ENCODE measurements around the gene CTNNA3. TPM values are rescaled to one million over a fixed set of nuclear protein-coding genes. Genes with fewer than 3 reads are reported as not detected.

CTNNA3 gene
- total RNA-seq, 2 donors from 2014 or later: not detected

DNA sequence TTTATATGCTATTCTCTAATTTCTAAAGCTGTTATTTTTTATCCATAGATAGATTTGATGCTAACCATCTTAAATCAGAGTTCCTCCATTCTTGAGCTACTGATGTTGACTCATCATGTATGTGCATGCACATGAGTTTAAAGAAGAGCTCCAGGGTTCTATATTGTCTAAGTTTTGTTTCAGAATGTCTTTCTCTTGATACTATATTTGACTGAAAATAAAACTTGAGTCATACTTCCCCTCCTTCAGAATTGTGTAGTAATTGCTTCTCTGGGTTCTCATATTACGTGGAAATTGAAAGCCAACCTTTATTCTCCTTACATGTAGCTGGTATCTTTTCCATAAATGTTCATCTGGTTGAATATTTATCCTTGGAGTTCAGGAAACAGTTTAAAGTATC, 680.8 kb downstream of the CTNNA3 start:
- ATAC-seq (no peak), DNase-seq (ENCODE audit: low spot score) (no peak)
- H3K36me3 Mint-ChIP-seq: peaks cover 4% of the 10 kb centered on the region
- no peaks in the 10 kb centered on the region for H3K4me1 Mint-ChIP-seq (ENCODE audit: low read depth in 2 of 2)
- no peak overlapping the region for H3K27ac Mint-ChIP-seq
- H3K4me3 Mint-ChIP-seq: no peak overlapping the region
- peaks cover 3% of the 10 kb centered on the region for H3K9me3 Mint-ChIP-seq
- no peaks in the 10 kb centered on the region for H3K27me3 Mint-ChIP-seq

DNA sequence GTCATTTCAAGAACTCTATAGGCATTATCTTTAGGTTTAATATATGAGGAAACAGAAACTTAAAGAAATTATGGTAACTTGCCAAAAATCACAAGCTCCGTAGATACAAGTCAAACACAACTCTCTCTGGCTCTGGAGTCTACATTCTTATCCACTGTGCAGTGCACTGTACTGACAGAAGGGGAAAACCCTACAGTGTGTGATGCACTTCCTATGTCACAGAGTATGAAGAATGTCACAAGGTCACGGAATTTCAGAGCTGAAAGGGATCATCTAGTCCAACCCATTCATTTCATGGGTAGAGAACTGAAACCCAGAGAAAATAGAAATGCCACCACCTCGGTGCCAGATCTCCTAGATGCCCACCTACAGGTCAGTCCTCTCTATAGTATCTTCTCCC, 684.0 kb downstream of the CTNNA3 start:
- ATAC-seq (no peak), DNase-seq (ENCODE audit: low spot score) (no peak)
- Mint-ChIP-seq H3K27ac (no peak overlapping the region), H3K27me3 (no peaks in the 10 kb centered on the region), H3K4me3 (no peak overlapping the region), H3K9me3 (peaks cover 4% of the 10 kb centered on the region), H3K36me3 (peaks cover 9% of the 10 kb centered on the region), H3K4me1 (ENCODE audit: low read depth in 2 of 2) (no peaks in the 10 kb centered on the region)

DNA sequence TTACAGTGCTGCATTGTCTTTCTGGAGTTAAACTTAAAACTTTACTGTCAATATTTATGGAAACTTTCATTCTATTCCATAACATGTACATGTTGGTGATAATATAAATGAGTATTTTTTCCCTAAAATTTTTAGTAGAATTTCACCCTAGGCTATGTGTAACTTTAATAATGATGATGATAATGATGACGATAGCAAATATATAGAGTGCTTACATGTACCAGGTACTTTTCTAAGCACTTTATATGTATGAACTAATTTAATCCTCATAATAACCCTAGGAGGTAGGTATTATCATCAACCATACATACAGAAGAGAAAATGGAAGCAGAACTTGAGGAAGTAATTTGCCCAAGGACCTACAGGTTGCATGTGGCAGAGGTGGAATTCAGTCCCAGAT, 684.5 kb downstream of the CTNNA3 start:
- Mint-ChIP-seq H3K4me1 (ENCODE audit: low read depth in 2 of 2) (no peaks in the 10 kb centered on the region), H3K36me3 (peaks cover 9% of the 10 kb centered on the region), H3K27me3 (no peaks in the 10 kb centered on the region), H3K27ac (no peak overlapping the region), H3K9me3 (peaks cover 4% of the 10 kb centered on the region), H3K4me3 (no peak overlapping the region)
- no peak for DNase-seq (ENCODE audit: low spot score)
- no peak for ATAC-seq

DNA sequence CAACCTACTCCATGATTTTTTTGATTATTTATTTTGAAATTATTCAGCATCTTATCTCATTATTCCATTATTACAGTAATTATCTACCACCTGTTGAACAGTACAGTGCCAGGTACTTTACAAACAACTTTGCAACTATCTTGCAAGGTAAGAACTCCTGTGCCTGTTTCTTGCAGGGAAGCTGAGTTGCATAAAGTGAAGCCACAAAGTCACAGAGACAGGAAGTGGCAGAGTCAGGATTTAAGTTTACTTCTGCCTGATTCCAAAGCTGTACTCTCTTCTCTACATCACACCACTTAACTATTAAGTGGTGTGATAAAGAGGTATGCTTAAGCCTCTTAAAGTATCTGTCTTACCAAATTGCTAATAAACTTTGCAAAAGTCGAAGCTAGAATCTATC, 690.0 kb downstream of the CTNNA3 start:
- no peak for ATAC-seq
- peaks cover 7% of the 10 kb centered on the region for H3K9me3 Mint-ChIP-seq

DNA sequence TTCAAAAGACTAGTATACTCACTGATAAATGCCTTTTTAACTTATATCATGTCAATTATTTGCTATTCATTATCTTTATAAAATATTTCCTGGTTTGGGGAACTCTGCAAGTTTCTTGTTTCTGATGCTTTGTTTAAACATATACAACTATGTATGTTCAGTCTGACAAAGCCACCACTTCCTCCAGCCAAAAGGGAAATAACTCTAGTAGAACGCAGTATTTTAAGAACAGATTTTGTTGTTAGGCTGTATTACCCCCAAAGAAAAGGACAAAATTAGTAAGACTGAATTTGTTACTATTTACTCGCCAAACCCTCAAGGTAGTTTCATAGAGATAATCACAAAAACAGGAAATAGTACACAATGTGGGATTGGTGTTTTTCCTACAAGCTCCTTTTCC, 691.3 kb downstream of the CTNNA3 start:
- DNase-seq (ENCODE audit: low spot score) (no peak), ATAC-seq (no peak)
- Mint-ChIP-seq H3K27me3 (no peaks in the 10 kb centered on the region), H3K4me3 (no peak overlapping the region), H3K9me3 (peaks cover 7% of the 10 kb centered on the region), H3K4me1 (ENCODE audit: low read depth in 2 of 2) (no peaks in the 10 kb centered on the region), H3K36me3 (peaks cover 6% of the 10 kb centered on the region), H3K27ac (no peak overlapping the region)

More for the DNA sequence above, 690.0 kb downstream of the CTNNA3 start:
- no peak overlapping the region for H3K27ac Mint-ChIP-seq
- H3K4me1 Mint-ChIP-seq (ENCODE audit: low read depth in 2 of 2): no peaks in the 10 kb centered on the region
- H3K27me3 Mint-ChIP-seq: no peaks in the 10 kb centered on the region
- no peak for DNase-seq (ENCODE audit: low spot score)
- no peak overlapping the region for H3K4me3 Mint-ChIP-seq
- H3K36me3 Mint-ChIP-seq: peaks cover 9% of the 10 kb centered on the region

DNA sequence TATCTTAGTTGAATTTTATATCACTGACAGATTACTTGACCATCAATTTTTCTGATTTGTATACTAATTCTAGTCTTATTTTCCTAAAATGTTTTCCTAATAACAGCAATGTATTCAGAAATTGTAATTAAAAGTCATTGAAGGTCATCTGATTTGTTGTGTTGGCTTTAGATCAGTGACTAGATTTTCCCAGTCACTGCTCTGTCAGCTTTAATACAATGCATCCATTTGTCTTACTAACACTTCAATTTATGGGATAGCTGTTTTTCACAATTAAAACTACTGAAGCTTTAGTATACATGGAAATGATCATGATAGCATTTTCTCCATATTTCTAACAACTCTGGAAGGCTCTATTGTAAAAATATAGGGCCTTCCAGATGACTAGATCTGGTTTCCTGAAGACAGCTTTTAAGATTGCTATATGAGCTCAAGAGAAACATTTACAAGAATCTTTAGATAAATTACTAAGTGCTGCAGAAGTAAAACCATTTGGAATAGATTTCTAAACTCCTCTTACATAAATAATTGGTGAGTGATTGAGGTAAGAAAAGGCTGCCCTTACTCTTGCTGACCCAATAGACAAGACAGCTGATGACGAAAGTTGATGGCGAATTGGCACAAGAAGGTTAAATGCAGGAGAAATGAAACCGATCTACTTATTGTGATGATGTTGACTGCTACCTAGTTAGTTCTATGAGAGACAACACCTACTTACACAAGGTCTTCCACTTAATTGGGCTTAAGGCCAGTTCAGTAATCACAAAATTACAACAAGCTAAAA, 696.0 kb downstream of the CTNNA3 start:
- Mint-ChIP-seq H3K4me1 (ENCODE audit: low read depth in 2 of 2) (no peaks in the 10 kb centered on the region), H3K36me3 (no peaks in the 10 kb centered on the region), H3K4me3 (no peak overlapping the region), H3K27me3 (no peaks in the 10 kb centered on the region), H3K9me3 (peaks cover 14% of the 10 kb centered on the region), H3K27ac (no peak overlapping the region)
- no peak for DNase-seq (ENCODE audit: low spot score)
- ATAC-seq: no peak

DNA sequence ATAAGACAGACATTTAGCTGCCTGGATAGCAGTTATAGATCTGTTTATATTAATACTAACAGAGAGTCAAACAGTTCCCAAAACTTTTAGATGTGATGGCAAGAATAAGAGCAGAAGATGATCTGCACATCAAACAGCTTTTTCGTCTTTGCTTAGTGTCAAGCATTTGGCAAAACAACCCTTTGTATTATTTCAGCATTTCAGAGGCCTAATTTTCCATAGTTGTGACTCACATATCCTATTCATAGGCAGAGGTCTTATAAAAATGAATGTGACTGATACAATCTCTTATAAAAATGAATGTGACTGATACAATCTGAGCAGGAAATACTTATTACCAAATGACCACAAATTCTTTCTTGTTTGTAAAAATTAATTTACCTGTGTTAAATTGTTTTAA, 699.0 kb downstream of the CTNNA3 start:
- no peak for ATAC-seq
- H3K4me3 Mint-ChIP-seq: no peak overlapping the region
- no peaks in the 10 kb centered on the region for H3K4me1 Mint-ChIP-seq (ENCODE audit: low read depth in 2 of 2)
- no peak for DNase-seq (ENCODE audit: low spot score)
- no peak overlapping the region for H3K27ac Mint-ChIP-seq
- no peaks in the 10 kb centered on the region for H3K36me3 Mint-ChIP-seq
- H3K9me3 Mint-ChIP-seq: peaks cover 13% of the 10 kb centered on the region
- H3K27me3 Mint-ChIP-seq: no peaks in the 10 kb centered on the region

DNA sequence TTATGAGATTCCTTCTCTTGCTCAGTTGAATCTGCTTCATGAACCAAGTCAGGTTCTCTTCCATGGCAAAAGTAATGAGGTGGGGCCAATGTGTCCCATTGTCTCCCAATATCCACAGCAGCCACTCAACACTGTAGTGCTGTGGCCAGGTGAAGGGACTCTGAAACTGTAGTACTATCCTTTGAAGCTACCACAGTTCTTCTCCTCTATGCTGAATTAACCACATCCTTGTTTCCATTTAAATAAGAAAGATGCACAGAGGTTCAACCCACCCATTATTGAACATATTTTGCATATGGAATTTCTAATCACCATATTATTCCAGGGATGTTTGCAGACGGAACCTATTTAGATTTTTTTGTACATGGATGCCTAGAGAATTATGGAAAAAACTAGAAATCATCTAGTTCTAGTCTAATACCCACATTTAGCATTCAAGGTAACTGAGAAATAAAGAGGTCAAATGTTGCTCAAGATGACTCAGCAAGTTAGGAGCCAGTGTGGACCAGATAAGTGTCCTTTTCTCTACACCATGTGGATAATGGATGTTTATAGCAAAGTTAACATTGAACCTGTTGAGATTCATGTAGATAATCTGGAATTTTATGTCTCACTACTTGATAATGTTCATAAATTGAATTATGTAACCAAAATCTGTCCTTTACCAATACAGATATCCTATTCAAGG, 705.7 kb downstream of the CTNNA3 start:
- ATAC-seq (no peak), DNase-seq (ENCODE audit: low spot score) (no peak)
- no peaks in the 10 kb centered on the region for H3K4me1 Mint-ChIP-seq (ENCODE audit: low read depth in 2 of 2)
- no peaks in the 10 kb centered on the region for H3K36me3 Mint-ChIP-seq
- no peaks in the 10 kb centered on the region for H3K27me3 Mint-ChIP-seq
- H3K27ac Mint-ChIP-seq: no peak overlapping the region
- H3K4me3 Mint-ChIP-seq: no peak overlapping the region
- H3K9me3 Mint-ChIP-seq: peaks cover 8% of the 10 kb centered on the region

DNA sequence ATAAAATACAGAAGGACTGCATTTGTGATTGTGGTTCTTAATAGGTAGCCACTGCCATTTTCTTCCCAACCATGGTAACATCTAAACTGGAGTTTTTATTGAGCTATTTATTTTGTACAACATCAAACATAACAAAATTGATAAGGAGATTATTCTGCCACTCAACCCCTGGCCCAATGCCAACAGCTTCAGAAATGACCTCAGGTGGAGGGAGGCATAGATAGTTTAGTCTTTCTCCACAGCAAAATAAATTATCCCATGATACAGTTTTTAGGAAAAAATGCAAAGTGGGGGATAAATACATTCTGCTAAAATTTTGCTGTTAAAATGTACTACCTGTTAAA, 712.5 kb downstream of the CTNNA3 start:
- ATAC-seq (no peak), DNase-seq (ENCODE audit: low spot score) (no peak)
- H3K9me3 Mint-ChIP-seq: peaks cover 18% of the 10 kb centered on the region
- no peaks in the 10 kb centered on the region for H3K4me1 Mint-ChIP-seq (ENCODE audit: low read depth in 2 of 2)
- no peak overlapping the region for H3K4me3 Mint-ChIP-seq
- H3K27me3 Mint-ChIP-seq: no peaks in the 10 kb centered on the region
- H3K36me3 Mint-ChIP-seq: no peaks in the 10 kb centered on the region
- no peak overlapping the region for H3K27ac Mint-ChIP-seq

DNA sequence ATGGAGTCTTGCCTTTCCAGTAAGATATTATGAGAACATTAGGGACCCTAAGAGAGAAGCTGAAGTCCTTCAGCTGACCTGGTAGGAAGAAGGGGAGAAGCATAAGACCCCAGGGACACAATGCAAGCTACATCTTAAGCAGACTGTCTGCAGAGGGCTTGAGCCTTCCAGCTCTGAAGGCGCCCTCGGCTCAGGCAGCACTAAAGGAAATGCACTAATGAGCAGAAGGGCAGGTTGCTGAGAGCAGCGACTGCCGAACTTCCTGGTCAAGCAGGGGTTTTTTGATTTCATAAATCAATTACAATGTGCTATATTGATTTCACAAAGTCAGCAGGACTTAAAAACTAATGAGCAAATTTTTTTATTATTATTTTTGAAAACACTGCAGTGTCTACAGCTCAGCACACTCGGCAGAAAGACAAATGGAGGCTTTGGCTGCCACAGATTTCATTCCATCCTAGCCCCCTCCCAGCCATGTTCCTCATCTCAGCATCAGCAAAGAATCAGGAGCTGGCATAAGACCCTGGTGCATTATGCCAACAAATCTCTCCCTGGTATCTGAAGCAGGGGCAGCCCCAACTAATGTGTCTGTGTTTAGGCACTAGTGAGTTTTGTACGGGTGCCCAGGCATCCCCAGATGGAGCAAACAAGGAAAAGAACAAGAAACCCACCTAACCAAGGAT, 713.1 kb downstream of the CTNNA3 start:
- ATAC-seq: no peak
- Mint-ChIP-seq H3K4me3 (no peak overlapping the region), H3K4me1 (ENCODE audit: low read depth in 2 of 2) (no peaks in the 10 kb centered on the region), H3K27me3 (no peaks in the 10 kb centered on the region), H3K27ac (no peak overlapping the region), H3K36me3 (no peaks in the 10 kb centered on the region), H3K9me3 (peaks cover 18% of the 10 kb centered on the region)
- DNase-seq (ENCODE audit: low spot score): no peak

DNA sequence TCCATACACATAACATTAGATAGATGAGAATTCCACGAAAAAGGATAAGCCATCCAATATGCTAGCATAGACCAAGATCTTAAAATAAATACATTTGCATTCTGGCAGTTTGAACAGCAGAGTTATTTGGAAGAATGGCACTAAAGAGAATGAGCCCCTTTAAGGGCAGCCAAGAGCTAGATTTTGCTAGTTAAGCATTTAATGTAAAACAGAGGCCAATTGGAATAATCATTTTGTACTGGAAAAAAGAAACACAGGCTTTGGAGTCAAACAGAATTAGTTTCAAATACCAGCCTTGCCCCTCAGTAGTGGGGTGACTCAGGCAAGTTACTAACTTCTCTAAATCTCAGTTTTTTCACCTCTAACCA, 714.0 kb downstream of the CTNNA3 start:
- Mint-ChIP-seq H3K4me1 (ENCODE audit: low read depth in 2 of 2) (no peaks in the 10 kb centered on the region), H3K9me3 (peaks cover 17% of the 10 kb centered on the region), H3K4me3 (no peak overlapping the region), H3K27ac (no peak overlapping the region), H3K36me3 (no peaks in the 10 kb centered on the region), H3K27me3 (no peaks in the 10 kb centered on the region)
- DNase-seq (ENCODE audit: low spot score): no peak
- ATAC-seq: no peak

DNA sequence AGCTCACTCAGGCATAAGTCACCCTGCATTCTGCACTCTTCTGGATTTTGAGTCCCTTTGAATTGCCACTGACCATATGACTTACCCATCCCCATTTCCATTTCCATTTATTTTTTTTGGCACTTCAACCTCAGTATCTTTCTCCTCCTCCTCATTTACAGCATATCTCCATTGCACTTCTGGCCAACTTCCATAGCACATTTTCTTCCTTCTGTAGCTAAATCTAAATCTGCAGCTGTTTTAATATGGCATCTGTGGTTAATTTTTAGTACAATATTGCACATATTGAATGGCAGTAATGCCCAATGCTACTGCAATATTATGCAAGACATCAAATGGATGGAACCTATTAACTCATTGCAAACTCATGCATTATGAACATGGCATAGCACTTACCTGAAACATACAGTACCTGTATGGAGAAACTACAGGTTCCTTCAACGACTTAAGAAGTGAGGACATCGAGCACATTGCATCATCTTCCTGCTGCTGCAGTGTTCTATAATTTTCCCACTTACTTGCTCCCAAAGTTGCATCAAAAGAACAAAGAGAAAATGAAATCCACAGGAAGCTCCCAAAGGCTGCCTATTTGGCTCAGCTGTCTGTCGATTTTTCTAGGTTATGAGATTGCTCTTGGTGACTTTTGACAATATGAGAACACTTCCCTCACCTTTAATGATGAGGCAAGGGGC, 714.5 kb downstream of the CTNNA3 start:
- Mint-ChIP-seq H3K27ac (no peak overlapping the region), H3K27me3 (no peaks in the 10 kb centered on the region), H3K9me3 (peaks cover 15% of the 10 kb centered on the region), H3K4me3 (no peak overlapping the region), H3K4me1 (ENCODE audit: low read depth in 2 of 2) (no peaks in the 10 kb centered on the region), H3K36me3 (no peaks in the 10 kb centered on the region)
- ATAC-seq (no peak), DNase-seq (ENCODE audit: low spot score) (no peak)

DNA sequence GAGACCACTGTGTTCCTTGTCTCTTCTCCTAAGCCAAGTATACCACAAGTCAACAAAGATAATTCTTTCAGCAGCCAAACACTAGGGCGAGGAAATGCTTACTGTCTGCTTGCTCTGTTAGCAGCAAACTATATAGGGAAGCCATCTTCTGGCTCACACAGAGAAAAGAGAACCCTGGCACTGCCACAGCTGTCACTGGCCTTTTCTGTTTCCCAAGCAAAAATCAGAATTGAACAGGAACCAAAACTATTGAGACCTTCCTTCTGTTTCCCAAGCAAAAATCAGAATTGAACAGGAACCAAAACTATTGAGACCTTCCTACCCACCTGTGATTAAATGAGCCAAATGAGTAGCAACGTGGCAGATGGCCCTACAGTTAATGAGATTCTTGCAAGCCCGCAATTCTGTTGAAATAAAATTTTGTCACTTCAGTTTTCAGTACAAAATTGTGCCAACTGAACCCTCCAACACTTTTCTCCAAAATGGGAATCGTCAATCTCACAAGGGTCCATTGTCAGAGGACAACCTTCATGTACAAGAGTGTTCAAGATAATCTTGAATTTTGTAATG, 715.7 kb downstream of the CTNNA3 start:
- ATAC-seq (no peak), DNase-seq (ENCODE audit: low spot score) (no peak)
- H3K9me3 Mint-ChIP-seq: peaks cover 18% of the 10 kb centered on the region
- H3K27ac Mint-ChIP-seq: no peak overlapping the region
- no peaks in the 10 kb centered on the region for H3K27me3 Mint-ChIP-seq
- no peaks in the 10 kb centered on the region for H3K4me1 Mint-ChIP-seq (ENCODE audit: low read depth in 2 of 2)
- no peak overlapping the region for H3K4me3 Mint-ChIP-seq
- no peaks in the 10 kb centered on the region for H3K36me3 Mint-ChIP-seq

DNA sequence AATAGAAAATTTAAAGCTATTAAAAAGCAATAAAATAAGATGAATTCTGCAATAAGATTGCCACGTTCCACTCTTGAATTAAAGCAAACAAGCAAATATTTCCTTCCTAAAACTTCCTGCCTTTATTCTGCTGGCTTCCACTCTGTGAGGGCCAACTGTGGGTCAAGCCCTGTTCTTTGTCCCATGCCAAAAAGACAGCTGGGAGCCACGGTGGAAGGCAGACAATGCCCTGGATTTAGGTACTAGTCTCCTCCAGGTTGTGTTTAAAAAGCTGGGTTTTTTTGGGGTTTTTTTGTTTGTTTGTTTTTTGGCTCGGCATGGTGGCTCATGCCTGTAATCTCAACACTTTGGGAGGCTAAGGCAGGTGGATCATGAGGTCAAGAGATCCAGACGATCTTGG, 731.0 kb downstream of the CTNNA3 start:
- Mint-ChIP-seq H3K36me3 (peaks cover 5% of the 10 kb centered on the region), H3K4me1 (ENCODE audit: low read depth in 2 of 2) (no peaks in the 10 kb centered on the region), H3K27me3 (no peaks in the 10 kb centered on the region), H3K9me3 (peaks cover 5% of the 10 kb centered on the region), H3K4me3 (no peak overlapping the region), H3K27ac (no peak overlapping the region)
- DNase-seq (ENCODE audit: low spot score) (no peak), ATAC-seq (no peak)

Measured in natural killer cell treated with Interleukin-12 subunit alpha and Interleukin-12 subunit beta and Interleukin-15 and Interleukin-18, amount 100 ng/mL, for 72 hours (primary cell).